Stomach (tissue), 4 donors: ENCODE data around the gene AFM.

ENCODE experiments used
- POLR2A ChIP-seq, 4 donors: fragments of 450-650 bp; IDR thresholded peaks; one replicate each; pipeline ENCODE4 v1.6.1; 2016; ENCODE audit warnings: antibody characterized with exemption in 4 of 4, control low read depth in 2 of 4, mild to moderate bottlenecking in 1 of 4, moderate library complexity in 1 of 4
- TF ChIP-seq, protein P1 (sequence below), 7 experiments: fragments of 450-650 bp in 4 of 7; fragments of 200-600 bp in 3 of 7; sonication (generic) in 3 of 7; IDR thresholded peaks; one replicate each; pipeline ENCODE4 v1.5.1; 2016 to 2019; ENCODE audit warnings: antibody characterized with exemption in 7 of 7, control low read depth in 2 of 7, mild to moderate bottlenecking in 1 of 7

DNA sequence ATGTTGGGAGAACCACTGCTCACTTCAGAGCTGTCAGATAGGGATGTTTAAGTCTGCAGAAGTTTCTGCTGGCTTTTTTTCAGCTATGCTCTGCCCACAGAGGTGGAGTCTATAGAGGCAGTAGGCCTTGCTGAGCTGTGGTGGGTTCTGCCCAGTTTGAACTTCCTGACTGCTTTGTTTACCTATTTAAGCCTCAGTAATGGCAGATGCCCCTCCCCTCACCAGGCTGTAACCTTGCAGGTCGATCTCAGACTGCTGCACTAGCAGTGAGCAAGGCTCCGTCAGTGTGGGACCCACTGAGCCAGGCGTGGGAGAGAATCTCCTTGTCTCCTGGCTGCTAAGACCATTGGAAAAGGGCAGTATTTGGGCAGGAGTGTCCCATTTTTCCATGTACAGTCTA is 36.8 kb downstream of the AFM start:
- TF ChIP-seq, protein P1, sequence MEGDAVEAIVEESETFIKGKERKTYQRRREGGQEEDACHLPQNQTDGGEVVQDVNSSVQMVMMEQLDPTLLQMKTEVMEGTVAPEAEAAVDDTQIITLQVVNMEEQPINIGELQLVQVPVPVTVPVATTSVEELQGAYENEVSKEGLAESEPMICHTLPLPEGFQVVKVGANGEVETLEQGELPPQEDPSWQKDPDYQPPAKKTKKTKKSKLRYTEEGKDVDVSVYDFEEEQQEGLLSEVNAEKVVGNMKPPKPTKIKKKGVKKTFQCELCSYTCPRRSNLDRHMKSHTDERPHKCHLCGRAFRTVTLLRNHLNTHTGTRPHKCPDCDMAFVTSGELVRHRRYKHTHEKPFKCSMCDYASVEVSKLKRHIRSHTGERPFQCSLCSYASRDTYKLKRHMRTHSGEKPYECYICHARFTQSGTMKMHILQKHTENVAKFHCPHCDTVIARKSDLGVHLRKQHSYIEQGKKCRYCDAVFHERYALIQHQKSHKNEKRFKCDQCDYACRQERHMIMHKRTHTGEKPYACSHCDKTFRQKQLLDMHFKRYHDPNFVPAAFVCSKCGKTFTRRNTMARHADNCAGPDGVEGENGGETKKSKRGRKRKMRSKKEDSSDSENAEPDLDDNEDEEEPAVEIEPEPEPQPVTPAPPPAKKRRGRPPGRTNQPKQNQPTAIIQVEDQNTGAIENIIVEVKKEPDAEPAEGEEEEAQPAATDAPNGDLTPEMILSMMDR (IDR thresholded peaks at IDR 0.05) = no peak
- TF ChIP-seq POLR2A (IDR thresholded peaks at IDR 0.05) = no peak
